ENCODE results near the gene SAMD4A. TPM values are rescaled to one million over a fixed set of nuclear protein-coding genes. Genes with fewer than 3 reads are reported as not detected.

SAMD4A gene
- total RNA-seq, 1 donor from 2014 or later = 66.0 TPM

DNA sequence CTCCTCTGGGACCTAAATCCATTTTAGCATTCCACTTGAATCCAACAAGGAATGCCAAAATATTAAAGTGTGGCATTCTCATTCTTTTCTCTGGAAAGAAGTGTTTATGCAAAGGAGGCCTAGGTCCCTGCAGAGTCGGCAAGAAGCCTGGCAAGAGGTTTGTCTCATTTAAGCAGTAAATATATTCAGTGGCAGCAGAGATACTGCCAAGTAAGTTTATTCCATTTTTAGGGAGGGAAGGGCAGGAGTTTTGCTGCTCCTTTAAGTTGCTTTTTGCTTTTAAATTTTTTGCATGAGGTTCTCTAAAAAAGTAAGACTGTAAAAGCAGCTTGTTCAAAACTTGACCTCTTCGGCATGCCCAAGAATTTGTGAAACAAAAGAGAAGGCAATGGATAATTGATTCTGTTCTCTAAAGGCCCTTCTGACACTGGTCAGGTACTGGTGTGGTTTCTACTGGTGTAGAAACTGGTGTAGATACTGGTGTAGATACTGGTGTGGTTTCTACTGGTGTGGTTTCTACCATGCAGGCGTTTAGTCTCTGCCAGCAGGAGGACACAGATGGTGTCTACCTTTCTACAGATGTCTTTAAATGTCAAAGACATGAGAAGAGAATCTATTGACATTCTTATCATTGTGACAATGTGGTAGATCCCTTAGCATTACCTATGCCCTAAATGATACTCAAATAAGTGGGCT is 107.3 kb downstream of the SAMD4A start:
- peak overlapping the region; percentile 87 to 94 for H3K27ac ChIP-seq
- no peaks in the 10 kb centered on the region for H3K27me3 ChIP-seq
- H3K4me3 ChIP-seq = no peak overlapping the region
- intact Hi-C loops (cut with DNase I) = no loop called here
- TF ChIP-seq, protein P1, sequence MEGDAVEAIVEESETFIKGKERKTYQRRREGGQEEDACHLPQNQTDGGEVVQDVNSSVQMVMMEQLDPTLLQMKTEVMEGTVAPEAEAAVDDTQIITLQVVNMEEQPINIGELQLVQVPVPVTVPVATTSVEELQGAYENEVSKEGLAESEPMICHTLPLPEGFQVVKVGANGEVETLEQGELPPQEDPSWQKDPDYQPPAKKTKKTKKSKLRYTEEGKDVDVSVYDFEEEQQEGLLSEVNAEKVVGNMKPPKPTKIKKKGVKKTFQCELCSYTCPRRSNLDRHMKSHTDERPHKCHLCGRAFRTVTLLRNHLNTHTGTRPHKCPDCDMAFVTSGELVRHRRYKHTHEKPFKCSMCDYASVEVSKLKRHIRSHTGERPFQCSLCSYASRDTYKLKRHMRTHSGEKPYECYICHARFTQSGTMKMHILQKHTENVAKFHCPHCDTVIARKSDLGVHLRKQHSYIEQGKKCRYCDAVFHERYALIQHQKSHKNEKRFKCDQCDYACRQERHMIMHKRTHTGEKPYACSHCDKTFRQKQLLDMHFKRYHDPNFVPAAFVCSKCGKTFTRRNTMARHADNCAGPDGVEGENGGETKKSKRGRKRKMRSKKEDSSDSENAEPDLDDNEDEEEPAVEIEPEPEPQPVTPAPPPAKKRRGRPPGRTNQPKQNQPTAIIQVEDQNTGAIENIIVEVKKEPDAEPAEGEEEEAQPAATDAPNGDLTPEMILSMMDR (IDR thresholded peaks at IDR 0.05) = no peak
- no peaks in the 10 kb centered on the region for H3K9me3 ChIP-seq
- peaks cover 21 to 81% of the 10 kb centered on the region in 2 donors for H3K4me1 ChIP-seq
- DNase-seq (ENCODE audit: low spot score in 2 of 2) = no peak
- H3K36me3 ChIP-seq = no peaks in the 10 kb centered on the region

DNA sequence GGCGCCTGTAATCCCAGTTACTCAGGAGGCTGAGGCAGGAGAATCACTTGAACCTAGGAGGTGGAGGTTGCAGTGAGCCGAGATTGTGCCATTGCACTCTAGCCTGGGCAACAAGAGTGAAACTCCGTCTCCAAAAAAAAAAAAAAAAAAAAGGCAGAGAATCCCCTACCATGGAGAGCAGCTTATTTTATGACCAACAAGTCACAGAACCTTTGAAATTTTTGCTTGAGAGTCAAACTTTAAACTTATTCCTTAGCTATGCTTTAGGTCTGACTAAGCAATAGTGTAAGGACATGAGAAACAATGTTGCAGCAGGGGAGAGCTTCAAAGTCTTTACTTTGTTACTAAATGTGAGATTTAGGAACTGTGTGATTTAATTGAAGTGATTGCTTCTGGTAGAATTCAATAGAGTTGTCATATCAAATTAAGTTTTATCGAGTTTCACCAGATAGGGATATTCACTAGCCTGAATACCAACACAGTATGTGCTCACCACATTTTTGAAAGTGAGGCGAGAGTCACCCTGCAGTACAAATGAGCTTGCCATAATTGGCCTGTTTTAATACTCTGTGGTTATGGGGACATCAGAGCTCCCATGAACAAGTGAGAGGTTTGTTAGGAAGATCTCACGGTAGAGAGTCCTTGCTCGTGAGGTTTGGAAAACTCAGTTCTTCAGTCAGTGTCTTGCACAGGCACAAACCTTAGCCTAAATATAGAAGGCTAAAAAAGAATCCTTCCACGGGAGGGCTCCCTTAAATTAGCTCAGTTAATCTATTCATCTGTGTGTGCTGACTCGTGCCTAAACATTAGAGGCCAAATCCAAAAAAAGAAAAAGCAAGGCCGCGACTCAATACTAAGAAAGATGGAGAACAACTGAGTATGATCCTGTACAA is 108.6 kb downstream of the SAMD4A start:
- TF ChIP-seq, protein P1 (IDR thresholded peaks at IDR 0.05) = peak in 1 of 3 experiments; percentile 20
- no peaks in the 10 kb centered on the region for H3K36me3 ChIP-seq
- intact Hi-C loops (cut with DNase I) = loop anchor here (2.0 kb wide), 1 partner anchor 97 kb away; no protein-coding TSS in a partner anchor
- no peaks in the 10 kb centered on the region for H3K9me3 ChIP-seq
- peaks cover 19 to 85% of the 10 kb centered on the region in 2 donors for H3K4me1 ChIP-seq
- no peak overlapping the region for H3K4me3 ChIP-seq
- no peak for DNase-seq (ENCODE audit: low spot score in 2 of 2)
- H3K27ac ChIP-seq = peak overlapping the region; percentile 87 to 94
- no peaks in the 10 kb centered on the region for H3K27me3 ChIP-seq

DNA sequence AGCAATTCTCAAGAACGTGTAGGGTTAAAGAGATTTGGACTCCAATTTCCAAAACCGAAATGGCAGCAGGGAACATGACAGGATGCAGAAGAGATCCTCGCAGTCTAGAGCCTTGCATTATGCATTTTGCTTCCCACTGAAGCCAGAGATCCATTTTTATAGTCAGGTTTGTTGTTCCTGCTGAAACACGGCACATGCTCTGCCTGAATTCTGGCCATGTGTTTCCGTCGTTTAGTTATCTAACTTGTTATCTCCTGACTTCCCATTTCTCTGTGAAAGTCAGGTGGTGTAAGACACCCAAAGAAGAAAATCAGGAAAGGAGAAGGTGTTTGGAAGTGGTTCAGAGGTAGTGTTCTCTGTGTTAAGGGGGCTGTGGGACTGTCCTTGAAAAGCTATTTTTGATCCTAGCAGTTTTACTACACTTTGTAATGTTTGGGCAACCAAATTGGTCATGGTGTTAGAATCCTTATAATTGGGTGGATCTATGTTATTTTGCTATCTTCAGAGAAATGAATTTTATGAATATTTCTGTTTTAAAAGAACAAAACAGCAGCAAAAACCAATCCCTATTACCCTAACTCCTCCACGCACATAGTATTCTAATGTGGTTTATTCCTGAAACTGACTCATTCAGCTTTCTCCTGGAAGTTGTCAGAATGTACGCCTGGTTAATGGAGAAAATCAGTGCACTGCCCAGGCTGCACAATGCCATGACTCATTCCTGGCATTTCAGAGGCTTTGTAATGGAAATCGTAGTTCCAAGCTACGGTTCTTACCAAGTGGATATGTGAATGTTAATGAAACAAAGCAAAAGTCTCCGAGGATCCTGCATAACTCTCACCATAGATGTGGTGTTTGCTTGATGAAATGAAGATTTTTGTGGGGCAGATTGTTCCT is 110.1 kb downstream of the SAMD4A start:
- no peaks in the 10 kb centered on the region for H3K36me3 ChIP-seq
- peak; percentile 37 to 87 for DNase-seq (ENCODE audit: low spot score in 2 of 2)
- H3K9me3 ChIP-seq = no peaks in the 10 kb centered on the region
- H3K27me3 ChIP-seq = no peaks in the 10 kb centered on the region
- H3K4me1 ChIP-seq = peaks cover 16 to 83% of the 10 kb centered on the region in 2 donors
- TF ChIP-seq, protein P1 (IDR thresholded peaks at IDR 0.05) = no peak
- intact Hi-C loops (cut with DNase I) = loop anchor here (2.0 kb wide), 1 partner anchor 96 kb away; no protein-coding TSS in a partner anchor
- peak overlapping the region in 1 of 2 donors; percentile 38 for H3K4me3 ChIP-seq
- peak overlapping the region; percentile 87 to 94 for H3K27ac ChIP-seq

DNA sequence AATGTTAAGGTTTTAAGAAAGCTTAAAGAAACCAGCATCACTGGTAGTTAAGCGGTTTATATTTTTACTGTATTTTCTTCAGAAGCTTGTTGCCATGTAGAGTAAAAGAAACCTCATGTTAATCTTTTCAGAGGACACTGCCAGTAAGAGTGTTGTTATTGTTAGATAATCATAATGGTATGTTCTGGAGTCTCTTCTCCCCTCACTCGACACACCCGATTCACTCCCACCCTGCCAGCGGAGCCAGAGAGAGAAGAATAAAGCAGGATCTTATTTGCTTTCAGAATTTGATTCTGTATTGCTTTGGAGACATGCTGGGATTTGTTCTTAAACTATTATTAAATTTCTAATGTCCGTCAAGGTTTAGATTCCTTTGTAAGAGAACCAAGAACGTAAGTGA is 113.7 kb downstream of the SAMD4A start:
- DNase-seq (ENCODE audit: low spot score in 2 of 2) = no peak
- Histone ChIP-seq H3K36me3 (no peaks in the 10 kb centered on the region), H3K4me3 (no peak overlapping the region), H3K27me3 (no peaks in the 10 kb centered on the region), H3K9me3 (no peaks in the 10 kb centered on the region), H3K4me1 (peaks cover 9 to 87% of the 10 kb centered on the region in 2 donors), H3K27ac (peak overlapping the region; percentile 50 to 94)
- intact Hi-C loops (cut with DNase I) = no loop called here
- TF ChIP-seq, protein P1 (IDR thresholded peaks at IDR 0.05) = no peak

DNA sequence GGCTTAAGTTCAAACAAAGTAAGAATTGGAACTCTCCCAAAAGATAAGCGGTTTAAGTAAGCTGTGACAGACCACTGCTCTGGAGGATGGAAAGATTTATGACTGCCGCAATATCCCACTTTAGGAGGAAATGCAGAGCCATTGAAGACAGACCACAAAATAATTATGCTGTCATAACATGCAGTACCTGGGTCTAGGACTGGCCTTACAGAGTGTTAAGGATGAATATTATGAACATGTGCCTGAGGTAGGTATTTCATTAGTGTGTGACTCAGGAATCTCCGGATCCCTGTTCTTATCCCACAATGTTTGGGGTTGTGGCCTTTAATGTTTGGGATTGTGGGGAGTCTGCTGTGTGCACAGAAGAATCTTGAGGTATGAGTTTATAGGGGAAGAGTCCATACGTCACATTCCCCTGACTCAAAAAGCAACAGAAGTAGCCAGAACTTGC is 114.9 kb downstream of the SAMD4A start:
- intact Hi-C loops (cut with DNase I) = no loop called here
- no peak overlapping the region for H3K4me3 ChIP-seq
- no peak for DNase-seq (ENCODE audit: low spot score in 2 of 2)
- no peaks in the 10 kb centered on the region for H3K36me3 ChIP-seq
- H3K27ac ChIP-seq = peak overlapping the region; percentile 96 to 97
- H3K9me3 ChIP-seq = no peaks in the 10 kb centered on the region
- H3K4me1 ChIP-seq = peaks cover 8 to 82% of the 10 kb centered on the region in 2 donors
- no peaks in the 10 kb centered on the region for H3K27me3 ChIP-seq
- TF ChIP-seq, protein P1 (IDR thresholded peaks at IDR 0.05) = no peak
